Stimulated activated CD4-positive, alpha-beta T cell treated with anti-CD3 and anti-CD28 coated beads, Interleukin-2, amount 100 ng/mL, for 4 hours (primary cell): Measurements from ENCODE around the gene SCGB1C2.
"Not testable (repeated sequence)": the region's sequence is repeated elsewhere in the genome, so short reads cannot be mapped to it uniquely, and the experiment has no call there.

Experiments
- DNase-seq: peaks from one replicate; pipeline ENCODE4 v3.0.0-alpha.2; 2020; ENCODE audit warnings: low read depth

Gene SCGB1C2

DNA sequence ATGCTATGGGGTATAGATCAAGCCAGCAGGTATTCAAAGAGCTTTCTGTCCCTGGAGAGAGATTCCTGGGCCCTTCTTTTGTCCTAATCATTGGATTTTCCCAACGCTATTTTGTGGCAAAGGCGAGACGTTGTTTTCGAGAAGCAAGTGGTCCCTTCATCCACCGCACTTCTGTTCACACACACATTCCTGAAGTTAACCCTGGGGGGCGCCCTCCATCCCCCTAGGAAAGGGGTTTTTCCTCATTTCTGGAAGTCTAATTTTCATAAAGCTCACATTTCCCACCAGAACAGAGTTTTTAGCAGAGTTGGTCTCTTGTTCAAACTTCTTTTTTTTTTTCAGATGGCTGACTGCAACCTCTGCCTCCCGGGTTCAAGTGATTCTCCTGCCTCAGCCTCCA is 11.9 kb downstream of the SCGB1C2 start:
- DNase-seq = no peak

DNA sequence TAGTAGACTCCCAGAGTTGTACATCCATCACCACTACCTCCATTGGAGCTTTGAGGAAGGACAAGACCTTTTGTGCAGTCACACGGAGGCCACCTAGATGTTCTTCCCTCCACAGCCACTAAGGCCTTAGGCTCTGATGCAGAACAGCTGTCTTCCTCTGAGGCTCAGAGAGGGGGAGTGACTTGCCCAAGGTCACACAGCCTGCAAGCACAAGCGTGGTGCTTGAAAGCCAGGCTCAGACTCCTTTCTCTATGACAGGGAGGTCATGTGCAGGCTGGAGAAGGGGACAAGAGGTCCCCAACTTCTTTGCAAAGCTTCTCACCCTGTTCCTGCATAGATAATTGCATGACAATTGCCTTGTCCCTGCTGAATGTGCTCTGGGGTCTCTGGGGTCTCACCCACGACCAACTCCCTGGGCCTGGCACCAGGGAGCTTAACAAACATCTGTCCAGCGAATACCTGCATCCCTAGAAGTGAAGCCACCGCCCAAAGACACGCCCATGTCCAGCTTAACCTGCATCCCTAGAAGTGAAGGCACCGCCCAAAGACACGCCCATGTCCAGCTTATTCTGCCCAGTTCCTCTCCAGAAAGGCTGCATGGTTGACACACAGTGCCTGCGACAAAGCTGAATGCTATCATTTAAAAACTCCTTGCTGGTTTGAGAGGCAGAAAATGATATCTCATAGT is 12.7 kb downstream of the SCGB1C2 start:
- DNase-seq = no peak

DNA sequence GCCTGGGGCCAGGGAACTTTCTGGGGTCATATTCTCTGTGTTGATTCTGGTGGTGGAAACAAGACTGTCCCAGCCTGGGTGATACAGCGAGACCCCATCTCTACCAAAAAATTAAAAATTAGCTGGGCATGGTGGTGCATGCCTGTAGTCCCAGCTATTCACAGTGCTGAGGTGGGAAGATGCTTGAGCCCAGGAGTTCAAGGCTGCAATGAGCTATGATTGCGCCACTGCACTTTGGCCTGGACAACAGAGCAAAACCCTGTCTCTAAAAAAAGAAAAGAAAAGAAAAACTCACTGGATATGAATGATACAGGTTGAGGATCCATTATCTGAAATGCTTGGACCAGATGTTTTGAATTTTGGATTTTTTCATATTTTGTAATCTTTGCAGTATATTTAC is 13.6 kb downstream of the SCGB1C2 start:
- DNase-seq = no peak

DNA sequence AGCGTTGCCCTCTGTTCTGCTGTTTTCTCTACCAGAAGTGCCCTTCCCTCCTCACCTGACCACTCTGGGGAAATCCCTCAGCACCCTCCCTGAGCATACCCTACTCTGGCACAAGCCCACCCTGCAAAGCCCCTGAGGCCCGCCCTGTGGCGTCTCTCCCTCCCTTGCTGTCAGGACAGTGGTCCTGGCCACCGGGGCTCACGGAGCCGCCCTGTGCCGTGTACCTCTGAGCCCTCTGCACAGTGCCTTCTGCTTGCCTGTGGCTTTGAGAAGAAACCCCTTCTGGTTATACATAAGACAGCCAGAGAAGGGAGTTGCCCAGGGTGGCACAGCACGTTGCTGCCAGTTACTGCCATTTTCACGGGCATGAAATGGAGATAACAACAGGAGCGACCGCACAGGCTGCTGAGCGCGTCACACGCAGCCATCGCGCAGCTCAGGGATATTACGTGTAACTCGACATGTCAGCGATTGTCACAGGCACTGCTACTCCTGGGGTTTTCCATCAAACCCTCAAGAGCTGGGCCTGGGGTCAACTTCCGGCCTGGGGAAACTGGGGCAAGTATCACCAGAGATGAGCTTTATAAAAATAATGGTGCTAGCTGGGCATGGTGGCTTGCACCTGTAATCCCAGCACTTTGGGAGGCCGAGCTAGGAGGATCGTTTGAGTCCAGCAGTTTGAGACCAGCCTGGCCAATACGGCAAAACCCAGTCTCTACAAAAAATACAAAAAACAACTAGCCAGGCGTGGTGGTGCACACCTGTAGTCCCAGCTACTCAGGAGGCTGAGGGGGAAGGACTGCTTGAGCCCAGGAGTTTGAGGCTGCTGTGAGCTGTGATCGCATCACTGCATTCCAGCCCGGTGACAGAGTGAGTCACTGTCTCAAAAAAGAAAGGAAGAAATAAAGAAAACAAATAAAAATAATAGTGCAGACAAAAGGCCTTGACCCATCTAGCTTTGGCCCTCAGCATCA is 14.8 kb downstream of the SCGB1C2 start:
- no peak for DNase-seq

DNA sequence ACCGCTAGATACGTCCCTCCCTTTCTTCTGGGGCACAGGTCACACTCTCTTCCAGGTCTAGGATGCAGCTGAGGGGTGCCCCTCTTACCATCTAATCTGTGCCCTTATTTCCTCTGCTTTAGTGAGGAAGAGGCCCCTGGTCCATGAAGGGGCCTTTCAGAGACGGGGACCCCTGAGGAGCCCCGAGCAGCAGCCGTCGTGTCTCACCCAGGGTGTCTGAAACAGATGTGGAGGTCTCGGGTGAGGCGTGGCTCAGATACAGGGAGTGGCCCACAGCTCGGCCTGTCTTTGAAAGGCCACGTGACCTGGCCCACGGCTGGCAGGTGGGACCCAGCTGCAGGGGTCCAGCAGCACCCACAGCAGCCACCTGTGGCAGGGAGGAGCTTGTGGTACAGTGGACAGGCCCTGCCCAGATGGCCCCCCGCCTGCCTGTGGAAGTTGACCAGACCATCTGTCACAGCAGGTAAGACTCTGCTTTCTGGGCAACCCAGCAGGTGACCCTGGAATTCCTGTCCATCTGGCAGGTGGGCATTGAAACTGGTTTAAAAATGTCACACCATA is 15.6 kb downstream of the SCGB1C2 start:
- no peak for DNase-seq

DNA sequence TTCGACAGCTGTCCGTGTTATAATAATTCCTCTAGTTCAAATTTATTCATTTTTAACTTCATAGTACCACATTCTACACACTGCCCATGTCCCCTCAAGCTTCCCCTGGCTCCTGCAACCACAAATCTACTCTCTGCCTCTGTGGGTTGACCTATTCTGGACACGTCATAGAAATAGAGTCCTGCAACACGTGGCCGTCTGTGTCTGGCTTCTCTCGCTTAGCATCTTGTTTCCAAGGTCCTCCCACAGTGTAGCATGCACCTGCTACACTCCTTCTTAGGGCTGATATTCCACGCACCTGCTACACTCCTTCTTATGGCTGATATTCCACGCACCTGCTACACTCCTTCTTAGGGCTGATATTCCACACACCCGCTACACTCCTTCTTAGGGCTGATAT is 16.5 kb downstream of the SCGB1C2 start:
- DNase-seq = no peak

DNA sequence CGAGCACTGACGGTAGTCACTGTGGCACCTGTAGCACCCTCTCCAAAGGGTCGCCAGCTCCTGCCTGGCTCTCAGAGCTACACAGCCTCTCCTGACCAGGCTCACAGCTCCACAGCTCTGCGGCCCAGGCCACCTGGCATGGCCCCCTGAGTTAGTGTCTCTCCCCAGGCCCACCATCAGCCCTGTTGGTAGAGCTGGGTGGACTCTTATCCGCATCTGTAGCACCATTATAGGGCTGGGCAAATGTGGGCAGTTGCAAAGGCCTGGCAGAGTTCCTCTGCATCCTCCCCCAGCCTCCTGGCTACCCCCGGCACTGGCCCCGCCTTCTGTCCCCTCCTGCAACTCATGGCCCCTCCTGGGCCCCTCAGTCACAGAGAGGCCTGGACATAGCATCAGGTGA is 18.2 kb downstream of the SCGB1C2 start:
- DNase-seq = no peak

DNA sequence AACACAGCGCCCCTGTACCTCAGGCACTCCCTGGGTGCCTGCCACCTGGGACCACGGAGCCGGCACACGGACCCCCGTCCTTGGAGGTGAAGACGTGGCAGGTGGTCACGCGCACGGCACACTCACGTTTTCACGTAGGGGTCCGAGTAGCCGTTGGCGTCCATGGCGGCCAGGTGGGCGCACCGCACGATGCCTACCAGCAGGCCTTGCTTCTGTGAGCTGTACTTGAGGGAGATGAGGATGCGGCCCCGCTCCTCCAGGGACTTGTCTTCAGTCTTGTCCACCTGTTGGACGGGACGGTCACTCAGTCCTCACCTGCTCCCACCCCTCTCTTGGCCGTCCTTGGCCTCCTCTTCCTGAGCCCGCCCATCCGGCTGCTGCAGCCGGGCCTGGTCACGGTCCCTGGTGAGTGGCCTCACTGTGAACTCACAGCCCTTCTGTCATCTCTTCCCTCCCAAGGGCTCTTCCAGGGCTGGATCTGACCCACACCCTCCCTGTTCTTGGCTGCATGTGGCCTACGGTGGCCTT is 18.8 kb downstream of the SCGB1C2 start:
- no peak for DNase-seq

DNA sequence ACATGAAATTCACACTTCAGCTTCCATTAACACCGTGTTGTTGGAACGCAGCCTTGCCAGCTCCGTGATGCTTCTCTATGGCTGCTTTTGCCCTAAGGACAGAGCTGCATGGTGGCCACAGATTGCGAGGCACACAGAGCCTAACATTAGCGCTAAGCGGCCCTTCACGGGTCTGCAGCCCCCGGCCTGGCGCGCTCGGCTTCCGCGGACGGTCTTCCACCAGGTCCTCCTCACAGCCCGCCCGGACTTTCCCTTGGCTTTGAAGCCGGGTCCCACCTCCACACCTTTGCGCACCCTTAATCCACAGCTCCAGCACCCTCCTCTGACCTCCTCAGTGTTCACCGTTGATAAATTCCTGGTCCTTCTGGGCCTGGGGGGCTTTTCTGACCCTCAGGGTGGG is 19.6 kb downstream of the SCGB1C2 start:
- no peak for DNase-seq

DNA sequence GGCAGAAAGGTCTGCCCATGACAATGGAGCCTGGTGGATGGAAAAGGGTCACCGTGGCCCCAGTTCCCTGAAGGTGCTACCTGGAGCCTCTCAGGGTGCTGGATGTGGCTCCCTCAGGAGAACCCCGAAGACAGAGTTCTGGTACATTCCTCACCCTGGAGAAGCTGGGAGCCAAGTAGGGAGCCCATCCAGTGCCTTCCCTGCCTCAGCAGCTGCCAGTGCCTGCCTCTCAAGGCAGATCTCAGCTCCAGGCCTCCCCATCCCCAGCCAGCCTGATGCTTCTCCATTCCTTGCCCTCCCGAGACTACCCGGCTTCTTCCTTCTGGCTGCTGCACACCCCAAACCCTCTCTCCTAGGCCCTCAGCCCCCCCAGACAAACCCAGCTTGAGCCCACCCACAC is 20.5 kb downstream of the SCGB1C2 start:
- no peak for DNase-seq

DNA sequence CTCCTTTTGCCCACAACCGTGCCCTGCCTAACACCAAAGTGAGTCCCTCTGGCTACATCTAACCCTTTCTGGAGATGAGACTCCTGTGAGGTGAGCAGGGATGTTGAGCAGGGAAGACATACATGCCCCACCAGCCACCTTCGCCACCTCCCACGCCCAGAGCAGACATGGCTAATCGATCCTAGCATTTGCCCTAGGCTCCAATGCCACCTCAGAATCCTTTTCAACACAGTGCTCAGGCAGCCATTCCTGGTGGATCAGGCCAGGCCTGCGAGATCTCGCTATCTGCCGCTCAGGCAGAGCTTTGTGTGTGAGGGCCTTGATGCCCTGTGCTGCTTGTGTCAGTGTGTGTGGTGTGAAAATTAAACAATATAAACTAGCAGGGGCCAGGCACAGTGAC is 21.0 kb downstream of the SCGB1C2 start:
- no peak for DNase-seq

DNA sequence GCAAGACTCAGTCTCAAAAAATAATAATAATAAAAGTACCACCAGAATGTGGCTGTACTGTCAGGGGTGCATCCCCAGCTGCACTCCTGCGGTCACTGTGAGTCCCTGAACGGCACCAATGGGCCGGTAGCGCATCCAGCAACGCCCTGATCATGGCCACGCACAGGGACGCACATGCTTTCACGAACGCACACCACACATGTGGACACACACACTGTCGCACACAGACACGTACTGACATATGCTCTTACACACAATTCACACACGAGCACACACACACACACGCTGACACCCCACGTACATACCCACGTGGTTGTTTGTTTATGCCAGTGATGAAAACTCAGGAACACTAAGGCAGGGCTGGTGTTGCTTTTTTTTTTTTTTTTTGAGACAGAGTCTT is 22.2 kb downstream of the SCGB1C2 start:
- DNase-seq = no peak

DNA sequence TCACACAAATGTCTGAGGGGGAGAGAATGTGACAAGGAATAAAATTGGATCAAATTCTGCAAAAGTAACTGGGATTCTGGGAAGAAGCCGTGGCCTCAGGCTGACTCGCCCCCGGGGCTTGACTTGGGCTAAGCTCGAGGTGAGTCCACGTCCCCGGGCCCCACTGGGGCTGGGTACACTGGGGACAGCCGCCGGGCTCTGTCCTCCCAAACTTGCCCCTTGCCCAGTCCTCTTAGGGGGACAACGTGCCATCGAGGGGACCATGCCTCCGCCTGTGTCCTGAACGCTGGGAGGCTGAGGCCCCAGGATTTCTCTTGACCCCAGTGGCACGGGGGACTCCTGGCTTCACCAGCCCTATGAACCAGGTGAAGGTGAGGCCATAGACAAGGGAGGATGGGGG is 23.0 kb downstream of the SCGB1C2 start:
- no peak for DNase-seq

DNA sequence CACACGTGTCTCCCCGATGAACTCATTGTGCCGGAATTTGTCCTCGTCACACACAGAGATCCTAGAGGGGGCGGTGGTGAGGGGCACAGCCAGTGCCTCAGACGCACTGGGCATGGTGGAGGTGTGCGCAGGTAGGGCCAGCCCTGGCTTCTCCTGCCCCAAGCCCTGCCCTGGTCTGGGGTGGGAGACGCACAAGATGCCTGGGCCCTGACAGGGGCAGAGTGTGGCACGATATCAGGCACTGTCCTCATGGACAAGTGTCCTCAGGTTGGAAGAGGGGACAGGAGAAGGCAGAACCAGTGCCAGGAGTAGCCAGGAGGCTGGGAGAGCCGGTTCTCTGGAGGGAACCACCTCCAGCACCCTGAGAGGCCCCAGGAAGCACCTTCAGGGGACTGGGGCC is 24.1 kb downstream of the SCGB1C2 start:
- DNase-seq = no peak

DNA sequence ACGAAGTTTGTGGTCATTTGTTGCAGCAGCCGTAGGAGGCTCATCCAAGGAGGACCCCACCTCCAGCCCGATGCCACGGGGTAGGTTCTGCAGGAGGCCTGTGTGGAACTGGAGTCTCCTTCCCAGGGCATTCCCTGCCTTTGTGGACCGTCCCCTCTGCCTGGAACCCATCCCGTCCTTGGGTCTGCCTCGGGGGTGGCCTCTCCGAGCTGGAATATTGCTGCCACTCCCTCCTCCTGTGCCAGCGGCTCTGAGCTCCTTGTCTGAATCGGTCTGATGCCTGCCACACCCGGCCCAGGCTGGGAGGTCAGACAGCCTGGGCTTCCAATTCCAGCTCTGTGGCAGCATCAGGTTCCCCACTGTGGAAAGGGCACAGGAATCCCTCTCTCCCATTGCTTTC is 25.3 kb downstream of the SCGB1C2 start:
- DNase-seq = no peak

DNA sequence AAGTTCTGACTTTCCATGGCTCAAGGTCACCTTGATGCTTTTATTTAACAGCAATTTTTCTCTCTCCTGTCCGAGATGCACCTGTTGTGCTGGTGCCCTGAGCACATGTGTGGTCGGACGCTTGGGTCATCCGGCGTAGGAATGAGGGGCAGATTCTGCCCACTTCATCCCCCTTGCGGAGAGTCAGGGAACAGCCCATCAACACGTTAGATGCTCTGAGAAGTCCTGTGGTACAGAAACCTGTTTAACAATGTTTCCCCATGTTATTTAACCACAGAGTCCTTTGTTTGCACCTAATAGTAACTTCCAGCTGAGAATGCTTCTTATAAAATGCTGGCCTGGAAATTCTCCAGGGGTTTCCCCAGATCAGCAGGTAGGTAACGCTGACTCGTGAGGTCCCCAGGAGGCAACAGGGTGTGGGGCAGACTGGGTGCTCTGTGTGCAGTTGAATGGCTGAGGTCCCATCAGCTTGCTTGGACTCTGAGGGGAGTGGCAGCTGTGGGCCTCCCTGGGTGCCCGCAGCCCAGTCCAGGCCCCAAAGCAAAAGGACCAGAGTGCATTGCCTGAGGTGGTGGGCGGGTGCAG is 26.2 kb downstream of the SCGB1C2 start:
- no peak for DNase-seq

DNA sequence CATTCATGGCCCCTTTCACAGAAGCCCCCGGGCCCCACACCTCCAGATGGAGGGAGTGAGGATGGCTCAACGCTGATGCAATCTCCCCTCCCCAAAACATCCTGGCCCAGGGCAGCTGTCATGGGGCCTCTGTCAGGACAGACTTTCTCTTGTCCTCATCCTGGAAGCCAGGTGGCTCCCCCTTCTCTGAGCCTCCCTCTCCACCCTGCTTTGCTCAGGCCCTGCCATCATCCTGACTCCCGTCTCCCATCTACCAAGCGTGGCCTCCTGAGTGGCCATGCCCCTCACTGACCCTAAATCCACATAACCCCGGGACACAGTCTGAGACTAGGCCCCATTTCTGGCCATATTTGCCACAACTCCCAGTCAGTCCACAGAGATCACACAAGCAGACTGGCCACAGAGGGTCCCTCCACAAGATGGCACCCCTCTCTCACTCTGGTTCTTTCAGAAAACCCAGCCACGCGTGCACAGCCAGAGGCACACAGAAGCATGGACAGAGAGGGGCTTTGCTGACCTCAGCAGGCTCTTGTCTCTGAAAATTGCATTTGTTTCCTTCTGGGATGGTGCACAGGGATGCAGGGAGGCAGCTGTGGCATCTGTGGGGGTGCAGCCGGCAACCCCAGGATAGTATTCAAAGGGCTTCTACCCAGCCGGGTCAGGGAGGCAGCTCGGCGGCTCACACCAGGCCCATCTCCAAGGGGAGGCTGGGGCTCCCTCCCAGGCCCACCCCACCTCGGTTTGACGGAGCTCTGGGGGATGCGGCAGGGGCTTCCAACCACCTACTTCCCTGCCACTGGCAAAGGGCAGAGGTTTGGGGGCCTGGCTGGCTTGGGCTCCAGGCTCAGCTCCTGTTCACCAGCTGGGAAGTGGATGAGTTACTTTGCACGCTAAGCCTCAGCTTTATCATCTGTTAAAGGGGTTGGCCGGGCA is 27.2 kb downstream of the SCGB1C2 start:
- peak; percentile 20 for DNase-seq

DNA sequence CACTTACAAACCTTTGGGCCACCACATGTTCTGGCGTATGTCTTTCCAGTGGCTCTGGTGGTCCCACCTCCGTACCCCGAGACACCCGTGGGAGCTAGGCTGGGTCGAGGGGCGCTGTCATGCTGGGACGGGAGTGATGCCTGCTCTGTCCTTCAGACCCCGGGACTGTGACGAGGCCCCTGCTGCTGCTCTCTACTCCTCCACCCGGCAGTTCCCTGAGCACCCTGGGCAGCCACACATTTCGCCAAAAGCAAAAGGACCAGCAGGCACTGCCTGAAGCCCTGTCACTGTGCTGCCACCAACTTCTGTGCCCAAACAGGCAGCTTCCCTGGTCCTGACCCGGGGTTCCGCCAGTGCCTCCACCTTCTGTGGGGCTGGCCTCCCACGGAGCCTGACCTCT is 28.6 kb downstream of the SCGB1C2 start:
- no peak for DNase-seq

DNA sequence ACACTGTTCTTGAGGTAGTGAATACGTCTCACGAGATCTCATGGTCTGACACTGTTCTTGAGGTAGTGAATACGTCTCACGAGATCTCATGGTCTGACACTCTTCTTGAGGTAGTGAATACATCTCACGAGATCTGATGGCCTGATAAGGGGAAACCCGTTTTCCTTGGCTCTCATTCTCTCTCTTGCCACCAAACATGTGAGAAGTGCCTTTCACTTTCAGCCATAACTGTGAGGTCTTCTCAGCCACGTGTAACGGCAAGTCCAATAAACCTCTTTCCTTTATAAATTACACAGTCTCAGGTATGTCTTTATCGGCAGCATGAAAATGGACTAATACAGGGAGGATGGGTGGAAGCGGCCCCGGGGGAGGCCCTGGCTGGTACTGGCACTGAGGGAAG is 31.2 kb downstream of the SCGB1C2 start:
- DNase-seq = not testable (repeated sequence)

DNA sequence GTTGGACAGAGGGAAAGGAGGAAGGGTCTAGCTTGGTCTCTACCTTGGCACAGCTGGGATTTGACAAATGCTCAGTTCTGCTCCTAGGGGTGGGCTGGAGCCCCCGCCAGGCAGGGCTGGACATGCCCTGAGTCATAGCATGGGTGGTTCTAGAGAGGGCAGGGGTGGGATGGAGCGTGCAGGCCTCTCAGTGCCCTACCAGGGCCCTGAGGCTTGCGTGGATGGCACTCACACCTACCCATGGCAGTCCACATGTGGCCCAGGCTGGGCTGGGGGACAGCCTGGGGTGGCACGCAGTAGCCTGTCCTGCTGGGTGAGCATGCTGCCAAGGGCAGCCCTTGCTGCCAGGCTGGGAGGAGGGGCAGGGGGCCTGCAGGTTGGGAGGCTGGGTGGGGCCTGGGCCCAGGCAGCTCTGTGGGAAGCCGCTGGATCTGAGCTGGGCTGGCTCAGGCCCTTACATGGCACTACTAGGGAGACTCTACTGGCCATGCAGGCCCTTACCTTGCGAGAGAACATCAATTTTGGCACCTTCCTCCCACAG is 32.8 kb downstream of the SCGB1C2 start:
- DNase-seq = no peak

DNA sequence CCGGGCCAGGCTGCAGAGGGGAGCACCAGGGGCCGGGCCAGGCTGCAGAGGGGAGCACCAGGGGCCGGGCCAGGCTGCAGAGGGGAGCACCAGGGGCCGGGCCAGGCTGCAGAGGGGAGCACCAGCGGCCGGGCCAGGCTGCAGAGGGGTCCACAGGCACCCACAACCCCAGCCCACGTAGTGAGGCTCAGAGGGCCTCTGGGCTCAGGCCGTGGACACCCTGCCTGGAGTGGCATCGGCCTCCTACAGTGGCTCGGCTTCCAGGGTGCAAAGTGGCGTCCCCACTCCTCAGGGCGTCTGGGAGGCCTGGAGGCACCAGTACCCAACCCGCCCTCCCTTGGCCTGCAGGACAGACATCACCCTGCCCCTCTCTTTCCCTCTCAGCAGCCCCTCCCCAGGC is 34.5 kb downstream of the SCGB1C2 start:
- DNase-seq = no peak
